ENCODE measurements around the gene KRTAP12-1.

The KRTAP12-1 gene

GRCh38 chr21:44710756-44711326 lies 28.9 kb upstream of the KRTAP12-1 start:
- DNase-seq, result no peak

GRCh38 chr21:44710294-44710665 lies 28.3 kb upstream of the KRTAP12-1 start:
- no peak for DNase-seq

GRCh38 chr21:44709426-44710293 lies 27.7 kb upstream of the KRTAP12-1 start:
- DNase-seq, result peak; percentile 3

GRCh38 chr21:44708866-44709425 lies 27.0 kb upstream of the KRTAP12-1 start:
- no peak for DNase-seq

GRCh38 chr21:44708213-44708865 lies 26.4 kb upstream of the KRTAP12-1 start:
- DNase-seq, result no peak

- no peak for DNase-seq
Measured at GRCh38 chr21:44706706-44707581, 25.0 kb upstream of the KRTAP12-1 start.

- no peak for DNase-seq
Measured at GRCh38 chr21:44706026-44706705, 24.2 kb upstream of the KRTAP12-1 start.

GRCh38 chr21:44704636-44705001 lies 22.7 kb upstream of the KRTAP12-1 start:
- DNase-seq, result no peak

GRCh38 chr21:44703731-44704635 lies 22.0 kb upstream of the KRTAP12-1 start:
- no peak for DNase-seq

- DNase-seq, result no peak
Measured at GRCh38 chr21:44702973-44703730, 21.2 kb upstream of the KRTAP12-1 start.

- DNase-seq, result no peak
Measured at GRCh38 chr21:44702111-44702972, 20.4 kb upstream of the KRTAP12-1 start.

- DNase-seq, result no peak
Measured at GRCh38 chr21:44701541-44701940, 19.6 kb upstream of the KRTAP12-1 start.

- DNase-seq, result no peak
Measured at GRCh38 chr21:44701023-44701400, 19.0 kb upstream of the KRTAP12-1 start.

- DNase-seq, result no peak
Measured at GRCh38 chr21:44700101-44701022, 18.4 kb upstream of the KRTAP12-1 start.

- no peak for DNase-seq
Measured at GRCh38 chr21:44699502-44700001, 17.6 kb upstream of the KRTAP12-1 start.

GRCh38 chr21:44697811-44698734 lies 16.1 kb upstream of the KRTAP12-1 start:
- DNase-seq, result no peak

Data from fibroblast of upper back skin (primary cell).